HT-29 (cell line): ENCODE measurements around the gene DYRK2. TPM values are rescaled to one million over a fixed set of nuclear protein-coding genes. Genes with fewer than 3 reads are reported as not detected.
"Not testable (repeated sequence)": the region's sequence is repeated elsewhere in the genome, so short reads cannot be mapped to it uniquely, and the experiment has no call there.

Source experiments
- DNase-seq: peaks from one replicate; pipeline ENCODE4 v3.0.0-alpha.2; 2015; ENCODE audit warnings: low spot score
- total RNA-seq: library from RNA; depleted of rRNA; stranded (reverse); fragments of >200 nt; shearing (Covaris generic); gene quantifications from 2 replicates; pipeline ENCODE4 v1.2.3, GENCODE V29; 2014

DYRK2 gene
- total RNA-seq, 1 experiment from 2014 or later, result 55.1 TPM

DNA sequence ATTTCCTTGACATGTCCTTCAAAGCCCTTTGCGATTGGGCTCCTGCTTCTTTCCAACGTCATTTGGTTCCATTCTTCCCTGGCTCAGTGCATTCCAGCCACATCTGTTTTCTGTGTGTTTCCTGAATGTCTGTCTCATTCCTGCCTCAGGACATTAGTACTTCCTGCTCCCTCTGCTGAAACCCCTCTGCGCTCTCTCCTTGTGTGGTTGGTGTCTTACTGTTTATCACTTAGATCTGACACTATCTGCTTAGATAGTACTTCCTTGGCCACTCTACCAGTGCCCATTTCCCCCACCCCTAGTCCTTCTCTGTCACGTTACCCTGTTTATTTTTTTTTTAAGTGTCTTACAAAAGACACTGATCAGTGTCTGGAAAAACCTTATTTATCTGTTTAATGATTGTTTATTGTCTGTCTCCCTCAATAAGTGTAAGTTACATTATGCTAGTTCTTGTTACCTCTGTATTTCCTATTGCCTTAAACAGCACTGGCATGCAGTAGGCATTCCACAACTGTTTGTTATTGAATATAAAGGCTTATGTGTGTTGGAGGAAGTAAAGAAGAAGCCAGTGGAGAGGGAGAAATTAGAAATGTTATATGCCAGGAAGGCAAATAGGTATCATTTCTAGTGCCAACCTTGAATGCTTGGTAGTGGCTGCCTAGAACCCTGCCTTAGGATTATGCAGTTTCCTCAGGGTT, 21.5 kb downstream of the DYRK2 start:
- no peak for DNase-seq

DNA sequence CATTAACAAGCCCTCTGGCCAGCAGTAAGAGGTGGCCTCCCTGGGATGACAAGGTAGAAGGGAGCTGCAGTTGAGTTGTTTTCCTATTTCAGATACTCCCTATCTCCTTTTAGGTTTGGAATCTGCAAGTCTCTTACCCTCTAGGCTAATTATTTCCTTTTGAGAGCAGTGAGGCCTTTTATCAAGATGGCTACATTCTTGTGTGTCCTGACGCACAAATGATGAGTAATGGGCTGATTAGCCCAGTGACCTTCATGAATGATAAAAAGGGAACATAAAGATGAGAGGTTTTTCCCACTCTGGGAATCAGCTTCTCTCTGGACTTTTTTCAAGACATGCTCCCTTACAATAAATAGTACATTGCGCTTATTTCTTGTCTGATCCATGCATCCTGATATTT, 22.9 kb downstream of the DYRK2 start:
- no peak for DNase-seq

DNA sequence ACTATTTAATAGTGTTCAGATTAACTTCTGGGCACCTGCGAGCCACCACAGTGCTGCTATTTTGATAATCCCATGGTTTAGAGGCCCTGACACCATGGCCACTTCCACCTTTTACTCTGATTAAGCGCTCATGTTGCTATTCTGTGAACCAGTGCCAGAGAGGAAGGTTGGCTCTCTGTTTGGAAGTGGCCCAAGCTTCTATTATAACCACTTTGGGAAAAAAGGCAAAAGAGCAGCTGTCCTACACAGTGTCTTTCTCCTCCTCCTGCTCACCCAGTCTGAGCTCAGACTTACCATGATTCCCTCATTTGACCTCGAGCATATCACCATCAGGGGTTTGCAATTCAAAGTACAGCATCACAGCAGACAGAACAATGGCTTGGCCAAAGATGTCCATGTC, 23.3 kb downstream of the DYRK2 start:
- DNase-seq, result no peak

DNA sequence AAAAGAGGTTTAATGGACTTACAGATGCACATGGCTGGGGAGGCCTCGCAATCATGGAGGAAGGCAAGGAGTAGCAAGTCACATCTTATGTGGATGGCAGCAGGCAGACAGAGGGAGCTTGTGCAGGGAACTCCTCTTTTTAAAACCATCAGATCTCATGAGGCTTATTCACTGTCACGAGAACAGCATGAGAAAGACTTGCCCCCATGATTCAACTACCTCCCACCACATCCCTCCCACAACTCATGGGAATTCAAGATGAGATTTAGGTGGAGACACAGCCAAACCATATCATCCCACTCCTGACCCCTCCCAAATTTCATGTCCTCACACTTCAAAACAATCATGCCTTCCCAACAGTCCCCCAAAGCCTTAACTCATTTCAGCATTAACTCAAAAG, 24.0 kb downstream of the DYRK2 start:
- not testable (repeated sequence) for DNase-seq

DNA sequence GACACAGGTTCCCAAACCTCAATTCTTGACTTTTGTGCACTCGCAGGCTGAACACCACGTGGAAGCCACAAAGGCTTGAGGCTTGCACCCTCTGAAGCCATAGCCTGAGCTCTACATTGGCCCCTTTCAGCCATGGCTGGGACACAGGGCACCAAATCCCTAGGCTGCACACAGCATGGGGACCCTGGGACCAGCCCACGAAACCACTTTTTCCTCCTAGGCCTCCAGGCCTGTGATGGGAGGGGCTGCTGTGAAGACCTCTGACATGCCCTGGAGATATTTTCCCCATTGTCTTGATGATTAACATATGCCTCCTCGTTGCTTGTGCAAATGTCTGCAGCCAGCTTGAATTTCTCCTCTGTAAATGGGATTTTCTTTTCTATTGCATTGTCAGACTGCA, 25.0 kb downstream of the DYRK2 start:
- DNase-seq, result not testable (repeated sequence)

DNA sequence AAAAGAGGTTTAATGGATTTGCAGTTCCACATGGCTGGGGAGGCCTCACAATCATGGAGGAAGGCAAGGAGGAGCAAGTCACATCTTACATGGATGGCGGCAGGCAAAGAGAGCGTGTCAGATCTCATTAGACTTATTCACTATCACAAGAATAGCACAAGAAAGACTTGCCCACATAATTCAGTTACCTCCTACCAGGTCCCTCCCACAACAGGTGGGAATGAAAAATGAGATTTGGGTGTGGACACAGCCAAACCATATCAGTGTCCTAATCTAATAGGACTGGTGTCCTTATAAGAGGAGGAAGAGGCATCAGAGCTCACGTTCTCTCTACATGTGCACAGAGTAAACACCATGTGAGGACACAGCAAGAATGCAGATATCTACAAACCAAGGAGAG, 25.9 kb downstream of the DYRK2 start:
- no peak for DNase-seq

DNA sequence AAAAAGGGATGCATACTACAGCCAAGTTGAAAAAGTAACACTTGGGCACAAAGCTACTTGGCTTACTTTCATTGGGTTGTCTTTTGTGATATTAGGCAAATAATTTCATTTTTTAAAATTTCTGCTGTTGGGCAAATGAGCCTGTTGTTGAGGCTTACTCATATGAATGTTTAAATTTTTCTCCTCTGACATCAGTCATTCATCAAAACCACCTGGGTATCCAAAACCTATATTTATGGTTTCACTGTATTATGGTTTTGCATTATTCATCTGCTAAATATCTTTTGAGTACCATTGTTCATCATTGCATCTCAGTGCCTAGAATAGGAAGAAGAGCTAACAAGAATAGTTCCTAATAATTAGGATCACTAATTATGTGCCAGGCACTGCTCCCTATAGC, 28.1 kb downstream of the DYRK2 start:
- no peak for DNase-seq

DNA sequence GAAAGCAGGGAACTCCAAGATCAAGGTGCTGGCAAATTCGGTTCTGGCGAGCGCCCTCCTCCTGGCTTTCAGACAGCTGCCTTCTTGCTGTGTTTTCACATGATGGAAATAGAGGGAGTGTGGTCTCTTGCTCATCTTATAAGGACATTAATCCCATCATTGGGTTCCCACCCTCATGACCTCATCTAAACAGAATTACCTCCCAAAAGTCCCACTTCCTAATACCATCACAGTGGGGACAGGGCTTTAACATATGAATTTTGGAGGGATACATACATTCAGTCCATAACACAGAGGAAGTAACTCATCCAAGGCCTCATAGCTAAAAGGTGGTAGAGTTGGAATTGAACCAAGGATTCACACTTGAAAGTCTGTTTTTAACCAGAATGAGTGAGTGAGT, 28.6 kb downstream of the DYRK2 start:
- DNase-seq, result no peak

DNA sequence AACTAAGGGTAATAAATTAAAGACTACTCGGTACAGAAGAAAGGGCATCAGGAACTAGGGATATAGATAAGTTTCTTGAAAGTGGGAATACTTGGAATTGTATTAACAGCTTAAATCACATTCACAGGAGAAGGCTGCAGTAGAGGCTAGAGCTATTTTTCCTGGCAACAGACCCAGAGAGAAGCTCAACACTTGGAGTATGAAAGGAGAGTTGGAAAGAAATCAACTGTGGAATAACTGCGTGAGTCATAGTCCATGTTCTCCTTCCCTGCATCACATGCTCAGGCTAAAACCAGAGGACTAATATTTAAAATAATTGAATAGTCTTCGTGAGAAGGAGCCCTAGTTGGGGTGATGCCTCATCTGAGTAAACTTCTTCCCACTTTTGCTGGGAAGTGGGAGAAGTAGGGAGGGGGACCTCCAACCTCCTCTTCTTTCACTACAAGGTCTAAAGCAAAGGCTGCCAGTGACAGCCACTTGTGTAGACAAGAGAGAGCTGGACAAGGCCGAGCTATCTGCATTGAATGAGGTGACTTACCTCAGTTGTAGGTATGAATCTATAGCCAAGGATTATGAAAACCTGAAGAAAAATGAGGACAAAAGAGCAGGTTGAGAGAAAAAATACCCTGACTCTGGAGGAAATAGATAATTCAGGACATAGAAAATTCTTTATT, 32.7 kb downstream of the DYRK2 start:
- no peak for DNase-seq

DNA sequence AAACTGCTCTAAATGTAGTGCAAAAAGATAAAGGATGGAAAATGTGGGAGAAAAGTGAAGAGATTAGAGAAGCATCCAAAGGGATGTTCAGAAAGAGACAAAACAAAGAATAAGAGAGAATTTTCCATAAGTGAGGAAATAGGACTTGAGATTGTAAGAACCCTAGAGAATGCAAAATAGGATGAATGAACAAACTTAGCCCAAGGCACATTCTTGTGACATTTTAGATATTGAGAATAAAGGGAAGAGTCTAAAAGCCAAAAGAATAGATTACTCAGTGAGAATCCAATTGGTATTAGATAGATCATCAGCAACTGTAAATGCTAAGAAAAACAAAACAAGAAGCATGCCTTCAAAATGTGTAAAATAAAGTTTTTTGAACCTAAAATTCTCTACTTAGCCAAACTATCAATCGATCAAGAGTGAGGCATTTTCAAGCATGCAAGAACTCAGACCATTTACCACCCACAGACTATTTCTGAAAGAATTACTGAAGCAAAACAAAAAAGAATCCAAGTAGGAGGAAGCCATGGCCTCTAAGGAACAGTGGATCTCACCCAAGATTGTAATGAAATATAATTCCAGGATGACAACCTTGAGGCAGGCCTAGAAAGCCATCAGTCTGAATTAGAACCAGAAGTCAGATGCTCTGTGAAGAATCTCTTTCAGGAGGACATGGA, 33.5 kb downstream of the DYRK2 start:
- no peak for DNase-seq

DNA sequence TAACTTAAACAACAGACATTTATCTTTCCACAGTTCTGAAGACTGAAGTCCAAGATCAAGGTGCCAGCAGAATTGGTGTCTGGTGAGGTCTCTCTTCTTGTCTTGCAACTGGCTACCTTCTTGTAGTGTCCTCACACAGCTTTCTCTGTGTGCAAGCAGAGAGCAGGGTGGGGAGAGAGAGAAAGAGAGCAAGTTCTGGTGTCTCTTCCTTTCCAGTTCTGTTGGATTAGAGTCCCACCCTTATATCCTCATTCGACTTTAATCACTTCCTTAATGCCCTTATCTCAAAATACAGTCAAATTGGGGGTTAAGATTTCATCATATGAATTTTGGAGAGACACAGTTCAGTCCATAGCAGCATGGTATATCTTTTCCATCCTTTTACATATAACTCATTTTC, 40.8 kb downstream of the DYRK2 start:
- peak; percentile 30 for DNase-seq

DNA sequence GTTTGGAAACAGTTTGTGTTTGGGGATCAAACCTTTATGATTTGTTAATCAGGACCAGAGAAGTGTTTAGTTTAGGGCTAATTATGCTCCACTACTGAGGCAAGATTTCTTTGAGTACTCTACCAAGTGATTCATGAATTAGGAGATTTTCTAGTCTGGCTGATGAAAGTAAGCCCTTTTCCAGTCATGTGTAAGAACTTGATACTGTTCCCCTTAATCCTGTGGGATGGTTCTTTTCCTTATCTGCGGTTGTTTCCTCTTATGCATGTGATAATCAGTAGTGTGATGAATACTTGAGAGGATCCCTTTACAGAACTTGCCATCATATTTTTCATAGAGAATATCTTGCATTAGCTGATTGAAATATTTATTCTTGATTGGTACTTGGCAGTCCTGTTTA, 42.1 kb downstream of the DYRK2 start:
- no peak for DNase-seq

DNA sequence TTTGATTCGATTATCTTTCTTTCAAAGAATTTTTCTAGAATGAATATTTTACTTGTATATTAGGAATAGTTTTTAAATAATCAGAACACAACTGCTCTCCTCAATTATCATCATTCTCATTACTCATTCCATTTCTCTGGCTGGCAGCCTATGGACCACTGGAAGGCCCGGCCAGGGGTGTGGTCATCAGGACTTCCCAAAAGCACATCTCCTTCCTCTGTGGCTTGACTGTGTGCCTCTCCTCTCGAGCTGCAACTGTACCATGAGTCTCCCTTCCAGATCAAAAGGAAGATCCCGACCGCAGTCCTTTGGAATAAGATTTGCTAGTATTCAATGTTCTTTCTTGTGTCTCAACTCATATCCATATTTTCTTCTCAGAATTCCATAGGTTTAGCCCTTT, 42.7 kb downstream of the DYRK2 start:
- no peak for DNase-seq

DNA sequence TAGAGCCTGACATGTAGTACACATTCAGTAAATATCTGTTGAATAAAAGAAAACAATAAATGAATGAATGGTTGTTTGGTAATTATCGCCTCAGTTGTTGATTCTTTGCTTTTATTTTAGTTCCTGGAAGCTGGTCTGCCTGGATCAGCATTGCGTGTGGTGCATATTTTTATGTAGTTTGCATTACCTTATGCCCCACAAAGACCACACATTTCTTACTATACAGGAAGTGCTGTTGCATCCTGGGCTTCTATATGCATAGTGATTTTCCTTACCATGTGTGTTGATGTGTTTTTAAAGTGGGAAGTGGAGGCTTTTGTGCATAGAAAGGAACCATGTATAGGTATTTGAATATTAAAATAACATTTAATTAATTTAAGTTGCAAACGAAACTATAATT, 43.6 kb downstream of the DYRK2 start:
- DNase-seq, result no peak

DNA sequence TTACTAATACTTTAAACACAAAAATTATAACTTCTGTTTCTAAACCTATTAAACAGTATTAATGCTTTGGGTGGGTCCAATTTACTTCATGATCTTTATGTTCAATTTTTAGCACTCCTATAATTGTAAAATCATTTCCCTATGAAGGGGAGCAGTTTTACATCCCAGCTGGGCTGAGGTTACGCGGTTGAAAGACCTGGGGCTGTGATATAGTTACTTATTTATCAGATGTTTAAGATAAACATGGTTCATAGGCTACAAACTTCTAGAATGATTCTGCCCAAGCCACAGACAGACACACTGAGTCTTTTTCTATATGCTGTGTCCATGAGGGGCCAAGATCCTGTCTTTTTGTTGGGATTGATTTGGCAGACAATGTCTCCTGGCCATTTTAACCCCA, 44.4 kb downstream of the DYRK2 start:
- no peak for DNase-seq

DNA sequence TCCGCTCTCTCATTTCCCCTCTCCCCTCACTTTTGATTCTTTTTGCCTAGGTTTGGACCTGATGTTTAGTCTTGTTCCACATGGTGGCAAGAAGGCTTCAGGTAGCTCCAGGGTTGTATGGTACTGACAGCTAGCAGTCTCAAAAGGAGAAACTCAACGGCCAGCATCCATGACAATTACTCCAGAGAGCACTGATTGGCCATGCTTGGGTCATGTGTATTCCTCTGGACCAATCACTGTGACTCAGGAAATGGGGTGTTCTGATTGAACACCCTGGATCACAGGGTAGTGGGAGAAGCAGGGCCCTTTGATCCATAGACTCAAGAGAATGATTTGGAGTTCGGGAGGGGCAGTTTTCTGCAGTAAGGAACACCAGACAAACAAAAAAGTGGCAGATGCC, 45.3 kb downstream of the DYRK2 start:
- no peak for DNase-seq

DNA sequence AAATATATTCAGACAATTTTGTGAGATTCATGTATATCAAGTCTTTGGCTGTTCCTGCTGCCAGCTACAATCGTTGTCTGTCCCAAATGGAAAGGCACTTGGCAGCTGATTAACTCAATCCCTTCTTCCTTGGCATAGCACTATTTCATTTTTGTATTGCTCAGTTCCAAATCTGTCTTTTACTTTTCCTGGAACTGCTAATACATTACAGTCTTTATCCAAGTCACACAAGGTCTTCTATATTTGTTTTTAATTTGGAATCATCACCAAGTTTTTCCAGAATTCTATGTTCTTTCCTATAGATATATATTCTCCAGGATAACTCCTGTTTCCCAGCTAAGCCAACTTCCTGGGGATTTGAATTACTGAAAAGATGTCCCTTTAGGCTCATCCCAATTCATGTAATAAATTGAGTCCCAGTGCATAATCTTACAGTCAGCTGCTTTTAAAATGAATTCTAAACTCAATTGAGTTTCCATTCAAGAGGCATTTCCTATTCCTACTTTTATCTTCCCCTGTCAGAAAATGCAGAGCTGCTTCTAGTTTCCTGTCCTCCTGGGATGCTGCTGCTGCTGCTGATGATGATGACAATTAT, 45.9 kb downstream of the DYRK2 start:
- DNase-seq, result no peak

DNA sequence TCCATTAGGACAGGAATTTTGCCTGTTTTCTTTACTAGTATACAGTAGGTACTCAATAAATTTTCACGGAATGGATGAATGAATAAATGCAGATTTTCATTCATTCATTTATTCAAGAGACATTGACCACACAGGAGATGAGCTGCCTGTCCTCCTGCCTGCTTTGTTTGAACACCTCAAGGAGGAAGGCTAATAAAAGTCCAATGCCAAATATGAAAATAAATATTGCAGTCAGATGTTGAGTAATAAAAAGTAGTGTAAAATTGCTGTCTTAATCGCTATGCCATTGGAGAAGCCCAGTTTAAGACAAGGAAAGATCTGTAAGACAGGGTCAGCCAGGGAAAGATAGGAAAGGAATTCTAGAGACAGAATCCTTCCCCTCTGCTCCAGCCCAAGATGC, 47.4 kb downstream of the DYRK2 start:
- DNase-seq, result no peak

DNA sequence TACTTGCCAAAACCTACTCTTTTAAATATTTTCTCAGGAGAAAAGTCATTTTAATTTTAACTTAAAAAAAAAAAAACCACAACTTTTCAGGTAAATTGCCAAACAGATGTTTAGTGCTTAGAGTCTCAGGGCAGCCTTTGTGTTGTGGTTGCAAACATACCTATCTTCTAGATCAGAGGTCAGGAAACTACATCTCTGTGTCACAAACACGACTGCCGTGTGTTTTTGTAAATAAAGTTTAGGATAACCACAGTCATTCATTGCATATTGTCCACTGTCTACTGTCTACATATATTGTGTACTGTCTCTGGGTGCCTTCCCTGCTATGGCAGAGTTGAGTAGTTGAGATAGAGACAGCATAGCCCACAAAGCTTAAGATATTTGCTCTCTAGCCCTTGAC, 48.9 kb downstream of the DYRK2 start:
- DNase-seq, result no peak

DNA sequence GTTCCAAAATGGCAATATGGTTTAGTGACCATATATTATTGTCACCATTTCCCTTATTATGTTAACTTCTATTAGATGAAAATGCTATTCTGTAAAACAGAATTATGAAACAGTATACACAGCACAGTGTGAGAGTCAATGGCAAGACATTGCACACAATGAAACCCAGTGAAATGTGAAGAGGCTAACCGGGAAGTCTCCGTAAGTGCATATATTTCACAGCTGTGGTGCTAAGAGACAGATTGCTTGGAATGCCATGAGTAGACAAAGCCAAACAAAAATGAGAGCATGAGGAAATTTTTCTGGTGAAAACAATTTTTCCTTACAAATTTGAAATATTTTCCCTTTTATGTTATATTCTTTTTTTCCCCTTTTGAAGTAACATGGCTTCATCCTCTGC, 49.4 kb downstream of the DYRK2 start:
- no peak for DNase-seq

DNA sequence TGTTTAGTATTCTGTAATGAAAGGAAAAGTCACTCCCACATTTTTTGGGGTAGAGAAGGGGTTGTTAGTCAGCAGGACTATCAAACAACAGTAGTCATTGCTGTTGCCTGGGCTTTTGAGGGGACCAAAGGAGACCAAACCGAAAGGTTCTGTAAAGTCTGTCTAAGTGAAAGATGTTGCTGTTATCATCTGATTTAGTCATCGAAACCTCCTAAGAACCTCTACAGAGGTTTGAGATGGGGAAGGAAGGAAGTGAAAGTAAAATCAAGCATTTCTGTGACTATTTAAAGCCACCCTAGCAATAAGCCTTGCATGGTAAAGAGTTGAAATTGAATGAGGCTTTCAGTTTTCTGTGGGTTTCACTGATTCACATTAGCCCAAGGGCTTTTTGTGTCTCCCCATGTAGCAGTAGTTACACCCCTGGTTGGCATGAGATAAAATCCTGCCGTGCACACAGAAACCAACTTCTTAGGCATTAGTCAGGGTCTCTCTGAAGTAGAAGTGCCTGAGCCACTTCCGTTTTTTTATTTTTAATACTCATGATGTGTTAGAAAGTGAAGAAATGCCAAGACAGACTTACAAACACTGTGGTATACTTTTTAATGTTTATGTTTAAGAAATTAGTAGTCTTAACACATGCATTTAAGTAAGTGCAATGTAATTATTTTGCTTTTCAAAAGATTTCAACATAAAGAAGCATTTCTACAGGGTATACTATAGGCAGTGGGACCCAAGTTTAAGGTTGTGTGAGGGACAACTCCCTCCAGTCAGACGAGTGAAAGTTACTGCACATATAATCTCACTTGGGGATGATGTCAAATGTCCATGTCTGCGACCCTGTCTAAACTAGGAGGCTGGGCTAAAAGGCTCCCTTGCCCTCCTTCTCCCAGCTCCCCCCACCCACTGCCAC, 50.4 kb downstream of the DYRK2 start:
- no peak for DNase-seq

DNA sequence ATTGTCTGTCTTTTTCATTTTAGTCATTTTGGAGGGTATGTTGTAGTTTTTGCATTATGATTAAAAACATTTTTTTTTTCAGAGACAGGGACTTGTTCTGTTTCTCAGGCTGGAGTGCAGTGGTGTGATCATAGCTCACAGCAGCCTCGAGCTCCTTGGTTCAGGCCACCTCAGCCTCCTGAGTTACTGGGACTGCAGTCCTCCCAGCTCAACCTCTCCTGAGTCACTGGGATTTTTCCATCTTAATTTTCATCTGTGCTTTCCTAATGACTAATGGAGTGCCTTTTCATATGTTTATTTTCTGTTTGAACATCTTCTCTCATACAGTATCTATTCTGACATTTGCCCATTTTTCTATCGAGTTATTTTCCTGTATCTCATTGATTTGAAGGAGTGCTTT, 52.6 kb downstream of the DYRK2 start:
- DNase-seq, result no peak
